Karpas-422 (cell line): Measurements from ENCODE around the gene UBE2O. TPM values are rescaled to one million over a fixed set of nuclear protein-coding genes. Genes with fewer than 3 reads are reported as not detected.

Source experiments
- DNase-seq: peaks from one replicate; pipeline ENCODE4 v3.0.0-alpha.2; 2015
- H2AFZ ChIP-seq: fragments of 200-600 bp; sonication (generic); 2 replicates; pipeline ENCODE4 v1.6.1; 2014; ENCODE audit warnings: antibody characterized with exemption, low read length, mixed read lengths
- H3K27ac ChIP-seq: fragments of 200-600 bp; sonication (generic); 2 replicates; pipeline ENCODE4 v1.5.1; 2014; ENCODE audit warnings: mild to moderate bottlenecking, low read length, moderate library complexity
- H3K27me3 ChIP-seq: fragments of 200-600 bp; sonication (generic); 2 replicates; pipeline ENCODE4 v1.6.1; 2014; ENCODE audit warnings: low read length, mixed read lengths
- H3K36me3 ChIP-seq: fragments of 200-600 bp; sonication (generic); 2 replicates; pipeline ENCODE4 v1.6.1; 2014; ENCODE audit warnings: low read length, mixed read lengths; ENCODE audit not compliant: insufficient read depth
- H3K4me1 ChIP-seq: fragments of 200-600 bp; sonication (generic); 2 replicates; pipeline ENCODE4 v1.6.1; 2014; ENCODE audit warnings: mild to moderate bottlenecking, low read length, mixed read lengths
- H3K4me2 ChIP-seq: fragments of 200-600 bp; sonication (generic); 2 replicates; pipeline ENCODE4 v1.6.1; 2014; ENCODE audit warnings: low read length, low read depth, mild to moderate bottlenecking; ENCODE audit not compliant: poor library complexity, severe bottlenecking
- H3K4me3 ChIP-seq: fragments of 200-600 bp; sonication (generic); 2 replicates; pipeline ENCODE4 v1.5.1; 2014; ENCODE audit warnings: mild to moderate bottlenecking, antibody characterized with exemption, low read length, mixed read lengths
- H3K79me2 ChIP-seq: fragments of 200-600 bp; sonication (generic); 2 replicates; pipeline ENCODE4 v1.6.1; 2014; ENCODE audit warnings: mild to moderate bottlenecking, low read length, mixed read lengths
- H3K9ac ChIP-seq: fragments of 200-600 bp; sonication (generic); 2 replicates; pipeline ENCODE4 v1.6.0; 2014; ENCODE audit warnings: low read length
- H3K9me2 ChIP-seq: fragments of 200-600 bp; sonication (generic), shearing (Covaris generic); replicated peaks from 2 replicates; pipeline ENCODE4 v1.6.0; 2014; ENCODE audit warnings: mild to moderate bottlenecking, low read length, moderate library complexity; ENCODE audit not compliant: insufficient read depth
- H3K9me3 ChIP-seq: fragments of 300-700, 200-600 bp; sonication (generic); 2 replicates; pipeline ENCODE4 v1.6.1; 2014; ENCODE audit warnings: low read length, mixed read lengths
- H4K20me1 ChIP-seq: fragments of 200-600 bp; sonication (generic); 2 replicates; pipeline ENCODE4 v1.6.1; 2014; ENCODE audit warnings: mild to moderate bottlenecking, antibody characterized with exemption, low read length, low read depth; ENCODE audit not compliant: insufficient read depth
- total RNA-seq: library from RNA; depleted of rRNA; stranded (reverse); fragments of >200 nt; shearing (Covaris generic); gene quantifications from 2 replicates; pipeline ENCODE4 v1.2.3, GENCODE V29; 2014; ENCODE audit warnings: low replicate concordance

Gene UBE2O
- total RNA-seq, 1 experiment from 2014 or later: 10.5 TPM

DNA sequence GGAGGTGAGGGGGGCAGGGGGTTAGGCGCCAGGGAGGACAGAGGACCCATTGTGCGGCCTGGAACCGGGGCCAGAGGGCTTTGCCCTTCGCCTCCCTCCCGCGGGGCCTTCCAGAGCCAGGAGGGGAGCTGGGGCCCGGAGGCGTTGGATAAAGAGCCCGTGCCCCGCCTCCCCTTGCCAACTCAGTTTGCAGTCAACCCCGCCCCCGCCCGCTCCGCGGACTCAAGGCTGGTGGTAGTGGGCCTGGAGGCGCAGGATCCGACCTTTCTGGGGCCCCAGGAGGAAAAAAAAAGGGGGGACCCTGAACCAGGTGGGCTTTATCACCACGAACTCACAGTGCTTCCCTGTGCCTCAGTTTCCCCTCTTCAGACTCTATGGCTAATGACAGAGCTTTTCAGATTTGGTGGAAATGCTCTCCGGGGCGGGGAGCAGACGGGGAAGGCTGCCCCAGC lies 70.6 kb downstream of the UBE2O start:
- no peak overlapping the region for H3K9ac ChIP-seq
- no peak overlapping the region for H2AFZ ChIP-seq

GRCh38 chr17:76381633-76382350 lies 71.2 kb downstream of the UBE2O start:
- Histone ChIP-seq H3K27me3 (no peaks in the 10 kb centered on the region), H3K4me3 (no peak overlapping the region), H3K4me1 (peaks cover 32% of the 10 kb centered on the region), H3K36me3 (no peaks in the 10 kb centered on the region), H3K9me2 (no peaks in the 10 kb centered on the region), H4K20me1 (peaks cover 5% of the 10 kb centered on the region; the same call in 1 of the 2 replicates), H3K79me2 (no peaks in the 10 kb centered on the region), H3K9ac (no peak overlapping the region), H2AFZ (no peak overlapping the region), H3K27ac (no peak overlapping the region), H3K9me3 (no peaks in the 10 kb centered on the region), H3K4me2 (no peak overlapping the region)
- peak; percentile 37 for DNase-seq

More for the DNA sequence above, 70.6 kb downstream of the UBE2O start:
- no peaks in the 10 kb centered on the region for H3K9me3 ChIP-seq
- peaks cover 5% of the 10 kb centered on the region; the same call in 1 of the 2 replicates for H4K20me1 ChIP-seq
- H3K4me1 ChIP-seq: peaks cover 32% of the 10 kb centered on the region
- no peak overlapping the region for H3K27ac ChIP-seq
- no peaks in the 10 kb centered on the region for H3K9me2 ChIP-seq
- H3K4me2 ChIP-seq: peak overlapping the region; percentile 80
- no peaks in the 10 kb centered on the region for H3K27me3 ChIP-seq
- H3K79me2 ChIP-seq: no peaks in the 10 kb centered on the region
- peak overlapping the region; percentile 70; the same call in 1 of the 2 replicates for H3K4me3 ChIP-seq
- no peaks in the 10 kb centered on the region for H3K36me3 ChIP-seq
- no peak for DNase-seq

DNA sequence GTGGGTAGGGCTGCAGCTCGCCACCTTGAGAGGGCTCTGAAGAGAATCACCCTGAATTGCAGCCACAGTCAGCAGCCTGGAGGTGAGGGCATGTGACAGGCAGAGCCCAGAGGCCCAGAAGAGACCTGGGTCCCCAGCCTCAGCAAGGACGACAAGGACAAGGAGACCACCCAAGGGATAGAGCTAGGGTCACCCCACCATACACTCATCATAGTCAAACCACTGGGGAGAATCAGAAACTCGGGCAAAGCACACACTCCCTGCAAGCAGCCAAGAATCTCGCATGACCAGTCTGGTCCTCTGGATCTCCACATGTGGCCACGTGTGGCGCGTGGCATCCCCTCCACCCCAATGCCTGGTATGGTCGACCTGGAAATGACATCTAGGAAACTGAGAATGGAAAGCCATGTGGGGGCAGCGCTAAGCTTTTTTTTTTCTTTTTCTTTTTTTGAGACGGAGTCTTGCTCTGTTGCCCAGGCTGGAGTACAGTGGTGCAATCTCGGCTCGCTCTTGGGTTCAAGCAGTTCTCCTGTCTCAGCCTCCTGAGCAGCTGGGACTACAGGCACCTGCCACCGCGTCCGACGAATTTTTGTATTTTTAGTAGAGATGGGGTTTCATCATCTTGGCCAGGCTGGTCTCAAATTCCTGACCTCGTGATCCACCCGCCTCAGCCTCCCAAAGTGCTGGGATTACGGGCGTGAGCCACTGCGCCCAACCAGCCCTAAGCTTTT lies 73.1 kb downstream of the UBE2O start:
- DNase-seq: peak; percentile 36
- Histone ChIP-seq H3K27ac (no peak overlapping the region), H3K27me3 (no peaks in the 10 kb centered on the region), H3K4me3 (no peak overlapping the region), H3K9me3 (no peaks in the 10 kb centered on the region), H3K9me2 (no peaks in the 10 kb centered on the region), H4K20me1 (no peaks in the 10 kb centered on the region), H3K4me2 (no peak overlapping the region), H3K36me3 (no peaks in the 10 kb centered on the region), H3K9ac (no peak overlapping the region), H3K79me2 (no peaks in the 10 kb centered on the region), H3K4me1 (peaks cover 20% of the 10 kb centered on the region), H2AFZ (no peak overlapping the region)

DNA sequence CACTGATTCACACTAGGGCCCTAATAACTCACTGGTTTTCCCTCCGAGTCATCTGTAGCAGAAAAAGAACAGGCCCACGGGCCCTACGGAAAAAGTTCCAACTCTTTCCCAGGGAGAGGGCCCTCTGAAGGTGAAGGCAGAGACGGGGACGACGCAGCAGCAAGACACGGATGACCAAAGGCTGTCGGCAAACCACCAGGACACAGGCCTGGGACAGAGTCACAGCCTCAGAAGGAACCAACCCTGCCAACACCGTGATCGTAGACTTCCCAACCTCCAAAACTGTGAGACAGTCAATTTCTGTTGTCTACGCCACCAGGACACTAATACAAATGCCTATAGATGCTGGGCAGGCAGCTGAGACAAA lies 73.7 kb downstream of the UBE2O start:
- Histone ChIP-seq H3K27me3 (no peaks in the 10 kb centered on the region), H3K9me3 (no peaks in the 10 kb centered on the region), H4K20me1 (no peaks in the 10 kb centered on the region), H3K79me2 (no peaks in the 10 kb centered on the region), H3K36me3 (no peaks in the 10 kb centered on the region), H3K4me2 (no peak overlapping the region), H2AFZ (no peak overlapping the region), H3K4me1 (peaks cover 16% of the 10 kb centered on the region), H3K9ac (no peak overlapping the region), H3K27ac (no peak overlapping the region), H3K4me3 (no peak overlapping the region), H3K9me2 (no peaks in the 10 kb centered on the region)
- DNase-seq: peak; percentile 2

DNA sequence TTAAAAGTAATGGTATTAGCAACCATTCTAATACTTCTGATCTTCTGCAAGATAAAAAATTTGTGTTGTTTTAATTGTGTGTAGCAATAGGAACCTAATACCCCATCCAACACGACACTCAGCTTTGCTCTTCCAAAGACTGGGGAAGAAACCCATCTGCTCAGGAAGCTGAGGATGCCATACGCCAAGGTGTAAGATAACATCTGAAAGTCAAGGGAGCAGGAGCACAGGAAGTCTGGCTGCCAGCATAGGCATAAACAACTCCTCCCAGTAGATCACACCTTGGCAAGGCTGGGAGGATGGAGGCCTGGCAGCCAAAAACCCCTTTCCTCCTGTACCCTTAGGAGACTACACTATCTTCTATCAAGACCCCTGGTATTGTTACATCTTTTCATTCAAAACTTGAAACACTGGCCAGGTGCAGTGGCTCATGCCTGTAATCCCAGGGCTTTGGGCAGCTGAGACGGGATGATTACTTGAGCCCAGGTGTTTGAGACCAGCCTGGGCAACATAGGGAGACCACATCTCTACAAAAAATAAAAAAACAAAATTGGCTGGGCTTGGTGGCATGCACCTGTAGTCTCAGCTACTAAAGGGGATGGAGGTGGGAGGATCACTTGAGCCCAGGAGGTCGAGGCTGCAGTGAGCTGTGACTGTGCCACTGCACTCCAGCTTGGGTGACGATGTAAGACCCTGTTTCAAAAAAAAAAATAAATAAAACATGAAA lies 74.2 kb downstream of the UBE2O start:
- H3K27ac ChIP-seq: no peak overlapping the region
- H3K36me3 ChIP-seq: no peaks in the 10 kb centered on the region
- H3K79me2 ChIP-seq: no peaks in the 10 kb centered on the region
- no peak overlapping the region for H3K4me3 ChIP-seq
- no peaks in the 10 kb centered on the region for H3K9me3 ChIP-seq
- H3K9me2 ChIP-seq: no peaks in the 10 kb centered on the region
- no peak overlapping the region for H2AFZ ChIP-seq
- H3K4me2 ChIP-seq: no peak overlapping the region
- H3K9ac ChIP-seq: no peak overlapping the region
- H3K27me3 ChIP-seq: no peaks in the 10 kb centered on the region
- peaks cover 11% of the 10 kb centered on the region for H3K4me1 ChIP-seq
- DNase-seq: peak; percentile 11
- H4K20me1 ChIP-seq: no peaks in the 10 kb centered on the region

DNA sequence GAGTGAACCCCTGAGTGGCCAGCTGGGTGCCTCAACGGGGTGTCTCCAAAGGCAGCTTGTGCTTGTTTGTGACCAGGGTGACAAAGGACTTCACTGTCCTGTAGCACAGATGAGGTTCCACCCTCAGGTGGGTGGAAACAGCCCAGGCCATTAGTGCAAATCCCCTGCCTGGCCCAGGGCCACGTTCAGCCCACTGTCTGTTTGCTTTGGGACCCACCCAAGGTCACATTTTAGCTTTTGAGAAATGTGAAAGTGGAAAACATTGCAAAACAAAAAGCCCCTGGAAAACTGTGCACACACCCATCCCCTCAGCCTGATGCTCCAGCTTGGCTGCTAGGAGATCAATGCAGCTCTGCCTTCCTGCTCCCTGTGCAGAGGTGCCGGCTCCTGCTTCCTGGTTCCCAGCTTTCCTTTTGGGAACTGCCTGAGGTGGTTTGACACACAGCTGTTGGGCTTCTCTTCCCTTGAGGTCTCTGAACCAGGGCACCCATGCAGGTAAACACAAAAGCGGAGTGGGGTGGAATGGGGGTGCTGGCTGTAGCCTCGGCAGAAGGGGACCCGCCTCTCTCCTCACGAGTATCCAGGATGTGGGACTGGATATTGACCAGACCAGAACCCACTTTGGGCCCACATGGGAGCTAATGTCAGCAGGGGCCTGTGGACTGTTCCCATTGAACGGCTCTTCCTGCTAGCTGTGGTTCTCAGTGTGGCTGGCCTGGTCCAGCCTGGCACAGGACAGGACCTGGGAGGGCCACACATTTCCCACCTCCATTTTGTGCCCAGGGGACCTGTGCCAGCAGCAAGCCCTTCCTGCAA lies 76.4 kb downstream of the UBE2O start:
- no peaks in the 10 kb centered on the region for H3K79me2 ChIP-seq
- H3K9me2 ChIP-seq: no peaks in the 10 kb centered on the region
- no peak overlapping the region for H3K4me2 ChIP-seq
- no peaks in the 10 kb centered on the region for H3K36me3 ChIP-seq
- H3K27me3 ChIP-seq: no peaks in the 10 kb centered on the region
- H3K4me1 ChIP-seq: no peaks in the 10 kb centered on the region
- no peaks in the 10 kb centered on the region for H4K20me1 ChIP-seq
- H2AFZ ChIP-seq: no peak overlapping the region
- no peak overlapping the region for H3K27ac ChIP-seq
- H3K9me3 ChIP-seq: no peaks in the 10 kb centered on the region
- H3K9ac ChIP-seq: no peak overlapping the region
- H3K4me3 ChIP-seq: no peak overlapping the region
- DNase-seq: peak; percentile 31

DNA sequence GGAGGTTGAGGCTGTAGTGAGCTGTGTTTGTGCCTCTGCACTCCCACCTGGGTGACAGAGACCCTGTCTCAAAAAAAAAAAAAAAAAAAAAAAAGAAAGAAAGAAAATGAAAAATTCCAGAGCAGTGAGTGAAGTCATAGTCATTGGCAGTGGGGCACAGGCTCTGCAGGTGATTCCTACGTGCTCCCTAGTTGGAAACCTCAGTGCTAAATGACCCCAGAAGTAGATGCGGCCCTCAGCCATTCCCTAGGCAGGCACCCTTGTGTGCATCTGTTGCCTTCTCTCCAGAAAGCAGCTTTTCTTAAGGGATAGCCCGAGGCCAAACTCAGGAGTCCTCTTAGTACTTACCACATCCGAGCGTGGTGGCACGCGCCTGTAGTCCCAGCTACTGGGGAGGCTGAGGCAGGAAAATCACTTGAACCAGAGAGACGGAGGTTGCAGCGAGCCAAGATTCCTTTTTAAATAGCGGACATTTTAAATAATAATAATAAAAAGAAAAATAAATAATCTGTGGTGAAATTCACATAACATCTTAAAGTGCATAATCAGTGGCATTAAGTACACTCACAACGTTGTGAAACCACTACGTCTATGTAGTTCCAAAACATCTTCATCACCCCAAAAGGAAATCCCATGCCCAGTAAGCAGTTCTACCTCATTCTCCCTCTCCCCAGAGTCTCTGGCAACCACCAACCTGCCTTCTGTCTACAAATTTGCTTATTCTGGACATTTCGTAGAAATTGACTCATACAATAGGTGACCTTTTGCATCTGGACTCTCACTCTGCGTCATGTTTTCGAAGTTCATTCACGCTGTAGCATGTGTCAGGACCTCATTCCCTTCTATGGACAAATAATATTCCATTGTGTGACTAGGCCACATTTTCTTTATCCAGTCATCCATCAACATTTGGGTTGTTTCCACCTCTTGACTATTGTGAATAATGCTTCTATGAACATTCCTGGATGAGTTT lies 81.0 kb downstream of the UBE2O start:
- H3K4me1 ChIP-seq: 0 out of 2 replicates have a peak, but pooled peaks cover 2% of the 10 kb centered on the region
- H2AFZ ChIP-seq: no peak overlapping the region
- no peaks in the 10 kb centered on the region for H4K20me1 ChIP-seq
- no peaks in the 10 kb centered on the region for H3K27me3 ChIP-seq
- H3K9me2 ChIP-seq: no peaks in the 10 kb centered on the region
- no peaks in the 10 kb centered on the region for H3K79me2 ChIP-seq
- H3K4me2 ChIP-seq: no peak overlapping the region
- H3K9me3 ChIP-seq: no peaks in the 10 kb centered on the region
- H3K36me3 ChIP-seq: no peaks in the 10 kb centered on the region
- H3K9ac ChIP-seq: no peak overlapping the region
- no peak overlapping the region for H3K27ac ChIP-seq
- H3K4me3 ChIP-seq: no peak overlapping the region
- peak; percentile 37 for DNase-seq
